Neural cell (in vitro differentiated cells): ENCODE results near the gene PCED1A. TPM values are rescaled to one million over a fixed set of nuclear protein-coding genes. Genes with fewer than 3 reads are reported as not detected.

ENCODE experiments used
- H2AFZ ChIP-seq: fragments of 200-600, 300-800 bp; sonication (generic), shearing (Covaris generic); 2 replicates; pipeline ENCODE4 v1.6.0; 2014; ENCODE audit warnings: low read depth, mild to moderate bottlenecking, antibody characterized with exemption, low read length, moderate library complexity
- H3F3A ChIP-seq: fragments of 200-600 bp; shearing (Covaris generic); 2 replicates; pipeline ENCODE4 v1.6.1; 2016; ENCODE audit warnings: mild to moderate bottlenecking, moderate library complexity, mixed read lengths, antibody characterized with exemption, low read length; ENCODE audit not compliant: insufficient read depth, poor library complexity, severe bottlenecking
- H3K27ac ChIP-seq: fragments of 200-600, 300-800 bp; sonication (generic), shearing (Covaris generic); 2 replicates; pipeline ENCODE4 v1.5.1; 2014; ENCODE audit warnings: mild to moderate bottlenecking, low read length, moderate library complexity
- H3K27me3 ChIP-seq: fragments of 300-800, 200-600 bp; sonication (generic), shearing (Covaris generic); 2 replicates; pipeline ENCODE4 v1.6.0; 2014; ENCODE audit warnings: mild to moderate bottlenecking, low read depth, low read length, moderate library complexity; ENCODE audit not compliant: insufficient read depth
- H3K36me3 ChIP-seq: fragments of 300-800, 200-600 bp; sonication (generic), shearing (Covaris generic); 2 replicates; pipeline ENCODE4 v1.5.1; 2014; ENCODE audit warnings: mild to moderate bottlenecking, antibody characterized with exemption, low read length, moderate library complexity; ENCODE audit not compliant: insufficient read depth
- H3K4me2 ChIP-seq: fragments of 300-800, 200-600 bp; sonication (generic), shearing (Covaris generic); 2 replicates; pipeline ENCODE4 v1.6.0; 2014; ENCODE audit warnings: mild to moderate bottlenecking, low read length
- H3K4me3 ChIP-seq: fragments of 300-800, 200-600 bp; sonication (generic), shearing (Covaris generic); 2 replicates; pipeline ENCODE4 v1.5.1; 2014; ENCODE audit warnings: mild to moderate bottlenecking, low read length, moderate library complexity
- H3K79me2 ChIP-seq: fragments of 200-600 bp; shearing (Covaris generic); replicated peaks from 2 replicates; pipeline ENCODE4 v1.6.0; 2014; ENCODE audit warnings: mild to moderate bottlenecking, low read length, moderate library complexity; ENCODE audit not compliant: insufficient read depth
- H3K9ac ChIP-seq: fragments of 300-800, 200-600 bp; sonication (generic), shearing (Covaris generic); 2 replicates; pipeline ENCODE4 v1.6.1; 2016; ENCODE audit warnings: mild to moderate bottlenecking, low read length, mixed read lengths
- H3K9me2 ChIP-seq: fragments of 200-600 bp; shearing (Covaris generic); 2 replicates; pipeline ENCODE4 v1.6.1; 2016; ENCODE audit warnings: mild to moderate bottlenecking, low read length, mixed read lengths; ENCODE audit not compliant: insufficient read depth
- H3K9me3 ChIP-seq: fragments of 200-600, 300-800 bp; sonication (generic), shearing (Covaris generic); 2 replicates; pipeline ENCODE4 v1.6.1; 2016; ENCODE audit warnings: mild to moderate bottlenecking, mixed run types, low read length, moderate library complexity, mixed read lengths
- H4K20me1 ChIP-seq: fragments of 200-600 bp; shearing (Covaris generic); 2 replicates; pipeline ENCODE4 v1.6.1; 2016; ENCODE audit warnings: mild to moderate bottlenecking, mixed run types; ENCODE audit not compliant: insufficient read depth
- EP300 ChIP-seq: fragments of 450-650 bp; conservative IDR thresholded peaks from 2 replicates; pipeline ENCODE4 v1.6.1; 2014; ENCODE audit warnings: antibody characterized with exemption, mild to moderate bottlenecking, moderate library complexity; ENCODE audit not compliant: poor library complexity, severe bottlenecking
- EZH2 ChIP-seq: fragments of 200-600, 300-800 bp; shearing (Covaris generic), sonication (generic); IDR thresholded peaks from 2 replicates; pipeline ENCODE4 v1.6.1; 2014; ENCODE audit warnings: antibody characterized with exemption, low read length, borderline replicate concordance, mild to moderate bottlenecking; ENCODE audit not compliant: insufficient read depth, poor library complexity, severe bottlenecking
- MXI1 ChIP-seq: fragments of 450-650 bp; conservative IDR thresholded peaks from 2 replicates; pipeline ENCODE4 v1.6.1; 2014; ENCODE audit warnings: antibody characterized with exemption, mild to moderate bottlenecking; ENCODE audit not compliant: poor library complexity, severe bottlenecking
- POLR2AphosphoS5 ChIP-seq: IDR thresholded peaks from 2 replicates; pipeline ENCODE4 v1.6.1; 2012
- RAD21 ChIP-seq: fragments of 450-650 bp; conservative IDR thresholded peaks from 2 replicates; pipeline ENCODE4 v1.6.1; 2014; ENCODE audit warnings: antibody characterized with exemption, mild to moderate bottlenecking, moderate library complexity
- SMC3 ChIP-seq: fragments of 450-650 bp; conservative IDR thresholded peaks from 2 replicates; pipeline ENCODE4 v1.6.1; 2014; ENCODE audit warnings: antibody characterized with exemption, mild to moderate bottlenecking, moderate library complexity; ENCODE audit not compliant: poor library complexity
- TAF1 ChIP-seq: IDR thresholded peaks from 2 replicates; pipeline ENCODE4 v1.6.1; 2012; ENCODE audit warnings: low read depth
- polyA plus RNA-seq: library from polyadenylated mRNA; depleted of rRNA; stranded (reverse); fragments of >200 nt; gene quantifications from 2 replicates; pipeline ENCODE4 v1.2.3, GENCODE V29; 2014
- TF ChIP-seq, protein P1 (sequence below): fragments of 450-650 bp; IDR thresholded peaks from 2 replicates; pipeline ENCODE4 v1.5.1; 2014; ENCODE audit warnings: antibody characterized with exemption, mild to moderate bottlenecking, moderate library complexity; ENCODE audit not compliant: poor library complexity, severe bottlenecking
- TF ChIP-seq, protein P2 (sequence below): IDR thresholded peaks from 2 replicates; pipeline ENCODE4 v1.6.1; 2012; ENCODE audit warnings: borderline replicate concordance

PCED1A gene
- polyA plus RNA-seq, 1 donor from 2014 or later, result 132 TPM

DNA sequence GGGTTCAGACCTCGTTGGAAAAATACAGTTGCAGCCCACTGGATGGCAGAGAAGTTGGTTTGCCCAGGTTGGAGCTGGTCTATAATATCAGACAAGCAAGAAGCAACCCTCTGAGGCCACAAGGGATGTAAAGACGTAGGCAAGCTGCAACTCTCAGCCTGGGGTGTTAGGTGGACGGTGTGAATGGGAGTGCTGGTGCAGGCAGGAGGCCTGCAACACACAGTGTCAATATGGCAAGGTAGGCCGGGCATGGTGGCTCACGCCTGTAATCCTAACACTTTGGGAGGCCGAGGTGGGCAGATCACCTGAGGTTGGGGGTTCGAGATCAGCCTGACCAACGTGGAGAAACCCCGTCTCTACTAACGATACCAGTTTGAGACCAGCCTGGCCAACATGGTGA is 10.6 kb upstream of the PCED1A start:
- H3K9ac ChIP-seq, result no peak overlapping the region

DNA sequence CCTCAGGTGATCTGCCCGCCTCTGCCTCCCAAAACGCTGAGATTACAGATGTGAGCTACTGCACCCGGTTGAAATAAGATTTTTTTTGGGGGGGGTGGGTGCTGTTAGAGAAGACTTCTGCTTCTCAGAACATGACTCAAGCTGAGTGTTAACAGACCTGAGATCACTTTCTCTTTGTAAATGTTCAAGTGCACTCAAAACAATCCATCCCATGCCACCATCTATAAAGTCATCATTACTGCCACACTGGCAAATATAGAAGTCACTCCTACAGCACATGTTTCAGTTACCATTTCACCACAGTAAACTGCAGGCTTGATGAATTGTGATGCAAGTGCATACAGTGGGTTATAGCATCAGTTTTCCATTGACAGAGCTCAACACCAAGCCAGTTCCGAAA is 9.1 kb upstream of the PCED1A start:
- Histone ChIP-seq H3K9me3 (no peaks in the 10 kb centered on the region), H3K27me3 (no peaks in the 10 kb centered on the region), H3F3A (no peaks in the 10 kb centered on the region), H3K4me3 (no peak overlapping the region), H3K9ac (no peak overlapping the region), H3K4me2 (no peak overlapping the region), H3K36me3 (no peaks in the 10 kb centered on the region), H3K9me2 (no peaks in the 10 kb centered on the region), H3K27ac (no peak overlapping the region), H3K79me2 (no peaks in the 10 kb centered on the region), H2AFZ (no peak overlapping the region), H4K20me1 (no peaks in the 10 kb centered on the region)
- TF ChIP-seq, protein P1, sequence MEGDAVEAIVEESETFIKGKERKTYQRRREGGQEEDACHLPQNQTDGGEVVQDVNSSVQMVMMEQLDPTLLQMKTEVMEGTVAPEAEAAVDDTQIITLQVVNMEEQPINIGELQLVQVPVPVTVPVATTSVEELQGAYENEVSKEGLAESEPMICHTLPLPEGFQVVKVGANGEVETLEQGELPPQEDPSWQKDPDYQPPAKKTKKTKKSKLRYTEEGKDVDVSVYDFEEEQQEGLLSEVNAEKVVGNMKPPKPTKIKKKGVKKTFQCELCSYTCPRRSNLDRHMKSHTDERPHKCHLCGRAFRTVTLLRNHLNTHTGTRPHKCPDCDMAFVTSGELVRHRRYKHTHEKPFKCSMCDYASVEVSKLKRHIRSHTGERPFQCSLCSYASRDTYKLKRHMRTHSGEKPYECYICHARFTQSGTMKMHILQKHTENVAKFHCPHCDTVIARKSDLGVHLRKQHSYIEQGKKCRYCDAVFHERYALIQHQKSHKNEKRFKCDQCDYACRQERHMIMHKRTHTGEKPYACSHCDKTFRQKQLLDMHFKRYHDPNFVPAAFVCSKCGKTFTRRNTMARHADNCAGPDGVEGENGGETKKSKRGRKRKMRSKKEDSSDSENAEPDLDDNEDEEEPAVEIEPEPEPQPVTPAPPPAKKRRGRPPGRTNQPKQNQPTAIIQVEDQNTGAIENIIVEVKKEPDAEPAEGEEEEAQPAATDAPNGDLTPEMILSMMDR, result no peak
- TF ChIP-seq MXI1, result no peak
- TF ChIP-seq POLR2AphosphoS5, result no peak
- TF ChIP-seq RAD21, result no peak
- TF ChIP-seq EZH2, result no peak
- no peak for TF ChIP-seq TAF1
- no peak for TF ChIP-seq SMC3
- TF ChIP-seq, protein P2, sequence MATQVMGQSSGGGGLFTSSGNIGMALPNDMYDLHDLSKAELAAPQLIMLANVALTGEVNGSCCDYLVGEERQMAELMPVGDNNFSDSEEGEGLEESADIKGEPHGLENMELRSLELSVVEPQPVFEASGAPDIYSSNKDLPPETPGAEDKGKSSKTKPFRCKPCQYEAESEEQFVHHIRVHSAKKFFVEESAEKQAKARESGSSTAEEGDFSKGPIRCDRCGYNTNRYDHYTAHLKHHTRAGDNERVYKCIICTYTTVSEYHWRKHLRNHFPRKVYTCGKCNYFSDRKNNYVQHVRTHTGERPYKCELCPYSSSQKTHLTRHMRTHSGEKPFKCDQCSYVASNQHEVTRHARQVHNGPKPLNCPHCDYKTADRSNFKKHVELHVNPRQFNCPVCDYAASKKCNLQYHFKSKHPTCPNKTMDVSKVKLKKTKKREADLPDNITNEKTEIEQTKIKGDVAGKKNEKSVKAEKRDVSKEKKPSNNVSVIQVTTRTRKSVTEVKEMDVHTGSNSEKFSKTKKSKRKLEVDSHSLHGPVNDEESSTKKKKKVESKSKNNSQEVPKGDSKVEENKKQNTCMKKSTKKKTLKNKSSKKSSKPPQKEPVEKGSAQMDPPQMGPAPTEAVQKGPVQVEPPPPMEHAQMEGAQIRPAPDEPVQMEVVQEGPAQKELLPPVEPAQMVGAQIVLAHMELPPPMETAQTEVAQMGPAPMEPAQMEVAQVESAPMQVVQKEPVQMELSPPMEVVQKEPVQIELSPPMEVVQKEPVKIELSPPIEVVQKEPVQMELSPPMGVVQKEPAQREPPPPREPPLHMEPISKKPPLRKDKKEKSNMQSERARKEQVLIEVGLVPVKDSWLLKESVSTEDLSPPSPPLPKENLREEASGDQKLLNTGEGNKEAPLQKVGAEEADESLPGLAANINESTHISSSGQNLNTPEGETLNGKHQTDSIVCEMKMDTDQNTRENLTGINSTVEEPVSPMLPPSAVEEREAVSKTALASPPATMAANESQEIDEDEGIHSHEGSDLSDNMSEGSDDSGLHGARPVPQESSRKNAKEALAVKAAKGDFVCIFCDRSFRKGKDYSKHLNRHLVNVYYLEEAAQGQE, result no peak
- no peak for TF ChIP-seq EP300

More for the DNA sequence above, 10.6 kb upstream of the PCED1A start:
- Histone ChIP-seq H4K20me1 (no peaks in the 10 kb centered on the region), H2AFZ (no peak overlapping the region), H3K79me2 (no peaks in the 10 kb centered on the region), H3K36me3 (no peaks in the 10 kb centered on the region), H3F3A (no peaks in the 10 kb centered on the region), H3K4me2 (no peak overlapping the region), H3K27ac (no peak overlapping the region), H3K27me3 (no peaks in the 10 kb centered on the region), H3K9me2 (no peaks in the 10 kb centered on the region), H3K4me3 (no peak overlapping the region), H3K9me3 (no peaks in the 10 kb centered on the region)
- TF ChIP-seq TAF1 (no peak), MXI1 (no peak)
- TF ChIP-seq, protein P2, result no peak
- TF ChIP-seq, protein P1, result no peak
